ENCODE results near the gene SWAP70. TPM values are rescaled to one million over a fixed set of nuclear protein-coding genes. Genes with fewer than 3 reads are reported as not detected.

SWAP70 gene
- total RNA-seq, 1 experiment from 2014 or later = 18.6 TPM

DNA sequence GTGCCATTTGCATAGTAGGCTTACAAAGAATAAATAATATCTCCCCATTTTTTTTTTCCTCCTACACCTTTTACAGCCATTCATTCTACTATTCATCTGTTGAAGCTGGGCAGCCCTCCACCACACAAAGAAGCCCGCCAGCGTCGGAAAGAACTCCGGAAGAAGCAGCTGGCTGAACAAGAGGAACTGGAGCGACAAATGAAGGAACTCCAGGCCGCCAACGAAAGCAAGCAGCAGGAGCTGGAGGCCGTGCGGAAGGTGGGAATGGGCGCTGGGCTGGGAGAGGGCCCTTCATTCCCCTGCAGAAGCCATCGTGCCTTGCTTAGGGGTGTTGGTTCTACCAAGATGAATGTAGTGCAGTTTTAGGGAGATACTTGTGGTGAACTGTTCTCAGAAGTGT is 68.6 kb downstream of the SWAP70 start:
- POLR2A ChIA-PET (ENCODE audit: unreplicated experiment) = no interaction called here

DNA sequence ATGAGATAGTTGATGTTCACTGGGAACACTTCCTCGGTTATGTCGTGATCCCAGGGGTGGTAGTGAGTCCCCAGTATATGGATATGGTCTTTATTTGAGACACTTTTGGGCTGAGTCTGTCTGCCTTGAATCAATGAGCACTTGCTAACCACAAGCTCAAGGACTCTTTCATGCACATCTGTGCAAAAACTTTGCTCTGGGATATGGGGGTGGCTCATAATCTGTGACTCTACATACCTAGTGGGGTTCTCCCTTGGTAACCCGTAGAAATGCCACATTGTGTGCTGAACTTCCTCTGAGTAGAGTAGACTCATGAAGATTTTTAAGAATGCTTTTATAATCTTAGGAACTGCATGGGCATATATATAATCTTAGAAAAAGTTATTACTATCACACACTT is 69.3 kb downstream of the SWAP70 start:
- POLR2A ChIA-PET (ENCODE audit: unreplicated experiment) = interaction anchor here (0.6 kb wide), 1 partner anchor 104 kb away, joined by 3 read pairs; no protein-coding TSS in a partner anchor
- no TSS peak for BruUV-seq (replicated peaks)

More for the DNA sequence above, 68.6 kb downstream of the SWAP70 start:
- no peaks in the 10 kb centered on the region for H3K9me2 ChIP-seq (ENCODE audit: insufficient read depth)
- H3K4me2 ChIP-seq = no peak overlapping the region
- H3K36me3 ChIP-seq (ENCODE audit: low read depth) = no peaks in the 10 kb centered on the region
- intact Hi-C loops (cut with micrococcal nuclease; ENCODE audit: unreplicated experiment) = no loop called here
- no TSS peak for BruUV-seq (replicated peaks)
- H3K27ac ChIP-seq = no peak overlapping the region
- no peaks in the 10 kb centered on the region for H3K4me1 ChIP-seq (replicated peaks; ENCODE audit: insufficient read depth)
- no peaks in the 10 kb centered on the region for H3K9me3 ChIP-seq (ENCODE audit: insufficient read depth, low read depth)
- DNase-seq = no peak
- H4K20me1 ChIP-seq (ENCODE audit: insufficient read depth) = no peaks in the 10 kb centered on the region
- CTCF ChIA-PET = no interaction called here
- H2AFZ ChIP-seq = no peak overlapping the region
- H3F3A ChIP-seq (ENCODE audit: insufficient read depth, low read depth) = no peaks in the 10 kb centered on the region
- TF ChIP-seq, protein P1, sequence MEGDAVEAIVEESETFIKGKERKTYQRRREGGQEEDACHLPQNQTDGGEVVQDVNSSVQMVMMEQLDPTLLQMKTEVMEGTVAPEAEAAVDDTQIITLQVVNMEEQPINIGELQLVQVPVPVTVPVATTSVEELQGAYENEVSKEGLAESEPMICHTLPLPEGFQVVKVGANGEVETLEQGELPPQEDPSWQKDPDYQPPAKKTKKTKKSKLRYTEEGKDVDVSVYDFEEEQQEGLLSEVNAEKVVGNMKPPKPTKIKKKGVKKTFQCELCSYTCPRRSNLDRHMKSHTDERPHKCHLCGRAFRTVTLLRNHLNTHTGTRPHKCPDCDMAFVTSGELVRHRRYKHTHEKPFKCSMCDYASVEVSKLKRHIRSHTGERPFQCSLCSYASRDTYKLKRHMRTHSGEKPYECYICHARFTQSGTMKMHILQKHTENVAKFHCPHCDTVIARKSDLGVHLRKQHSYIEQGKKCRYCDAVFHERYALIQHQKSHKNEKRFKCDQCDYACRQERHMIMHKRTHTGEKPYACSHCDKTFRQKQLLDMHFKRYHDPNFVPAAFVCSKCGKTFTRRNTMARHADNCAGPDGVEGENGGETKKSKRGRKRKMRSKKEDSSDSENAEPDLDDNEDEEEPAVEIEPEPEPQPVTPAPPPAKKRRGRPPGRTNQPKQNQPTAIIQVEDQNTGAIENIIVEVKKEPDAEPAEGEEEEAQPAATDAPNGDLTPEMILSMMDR (conservative IDR thresholded peaks at IDR 0.05) = no peak
- TF ChIP-seq EZH2 (IDR thresholded peaks at IDR 0.05; ENCODE audit: low read depth) = no peak
- no peaks in the 10 kb centered on the region for H3K27me3 ChIP-seq (ENCODE audit: insufficient read depth, low read depth)
- H3K4me3 ChIP-seq = no peak overlapping the region
- no peaks in the 10 kb centered on the region for H3K79me2 ChIP-seq (ENCODE audit: low read depth)

DNA sequence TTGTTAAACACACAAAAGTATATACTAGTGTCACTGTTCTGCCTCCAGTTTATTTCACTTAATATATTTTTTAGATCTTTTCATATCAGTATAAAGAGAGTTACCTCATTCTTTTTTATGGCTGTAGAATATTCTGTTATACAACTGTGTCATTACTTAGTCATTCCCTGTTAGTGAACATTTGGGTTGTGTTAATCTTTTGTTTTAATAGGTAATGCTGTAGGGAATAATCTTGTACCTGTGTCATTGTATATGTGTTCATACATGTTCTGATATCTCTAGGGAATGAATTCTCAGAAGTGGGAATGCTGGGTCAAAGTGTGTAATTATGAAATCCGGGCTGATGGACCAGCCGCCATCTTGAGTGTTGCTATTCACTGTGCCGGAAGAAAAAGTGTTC is 71.4 kb downstream of the SWAP70 start:
- Histone ChIP-seq H3K4me2 (no peak overlapping the region), H4K20me1 (ENCODE audit: insufficient read depth) (no peaks in the 10 kb centered on the region), H3F3A (ENCODE audit: insufficient read depth, low read depth) (no peaks in the 10 kb centered on the region), H2AFZ (no peak overlapping the region), H3K9me2 (ENCODE audit: insufficient read depth) (no peaks in the 10 kb centered on the region), H3K36me3 (ENCODE audit: low read depth) (no peaks in the 10 kb centered on the region), H3K9me3 (ENCODE audit: insufficient read depth, low read depth) (no peaks in the 10 kb centered on the region), H3K27ac (no peak overlapping the region), H3K27me3 (ENCODE audit: insufficient read depth, low read depth) (no peaks in the 10 kb centered on the region), H3K4me3 (no peak overlapping the region), H3K4me1 (replicated peaks; ENCODE audit: insufficient read depth) (no peaks in the 10 kb centered on the region), H3K79me2 (ENCODE audit: low read depth) (no peaks in the 10 kb centered on the region)
- CTCF ChIA-PET = no interaction called here
- no TSS peak for BruUV-seq (replicated peaks)
- no peak for DNase-seq
- POLR2A ChIA-PET (ENCODE audit: unreplicated experiment) = no interaction called here
- TF ChIP-seq, protein P1 (conservative IDR thresholded peaks at IDR 0.05) = no peak
- no peak for TF ChIP-seq EZH2 (IDR thresholded peaks at IDR 0.05; ENCODE audit: low read depth)
- intact Hi-C loops (cut with micrococcal nuclease; ENCODE audit: unreplicated experiment) = no loop called here

More for the DNA sequence above, 69.3 kb downstream of the SWAP70 start:
- no peak overlapping the region for H3K4me2 ChIP-seq
- H3K79me2 ChIP-seq (ENCODE audit: low read depth) = no peaks in the 10 kb centered on the region
- H3K27ac ChIP-seq = no peak overlapping the region
- no peak overlapping the region for H3K4me3 ChIP-seq
- H3K9me2 ChIP-seq (ENCODE audit: insufficient read depth) = no peaks in the 10 kb centered on the region
- no peak for TF ChIP-seq EZH2 (IDR thresholded peaks at IDR 0.05; ENCODE audit: low read depth)
- TF ChIP-seq, protein P1 (conservative IDR thresholded peaks at IDR 0.05) = no peak
- H3K27me3 ChIP-seq (ENCODE audit: insufficient read depth, low read depth) = no peaks in the 10 kb centered on the region
- intact Hi-C loops (cut with micrococcal nuclease; ENCODE audit: unreplicated experiment) = no loop called here
- CTCF ChIA-PET = no interaction called here
- H3F3A ChIP-seq (ENCODE audit: insufficient read depth, low read depth) = no peaks in the 10 kb centered on the region
- H3K36me3 ChIP-seq (ENCODE audit: low read depth) = no peaks in the 10 kb centered on the region
- H4K20me1 ChIP-seq (ENCODE audit: insufficient read depth) = no peaks in the 10 kb centered on the region
- H3K4me1 ChIP-seq (replicated peaks; ENCODE audit: insufficient read depth) = no peaks in the 10 kb centered on the region
- DNase-seq = no peak
- no peaks in the 10 kb centered on the region for H3K9me3 ChIP-seq (ENCODE audit: insufficient read depth, low read depth)
- no peak overlapping the region for H2AFZ ChIP-seq

All from PC-9 (cell line).